GM12892 (cell line): ENCODE data around the gene ZSCAN29.
"Not testable (repeated sequence)": the region's sequence is repeated elsewhere in the genome, so short reads cannot be mapped to it uniquely, and the experiment has no call there.

Experiments used
- POLR2A ChIP-seq: IDR thresholded peaks from 2 replicates; pipeline ENCODE4 v1.6.1; 2011; ENCODE audit warnings: low read depth, low read length, control low read depth
- POLR2AphosphoS5 ChIP-seq: IDR thresholded peaks from 2 replicates; pipeline ENCODE4 v1.6.1; 2011; ENCODE audit warnings: low read depth, low read length, control low read depth
- TAF1 ChIP-seq: IDR thresholded peaks from 2 replicates; pipeline ENCODE4 v1.6.1; 2011; ENCODE audit warnings: low read depth, mild to moderate bottlenecking, control low read depth, low read length, borderline replicate concordance

DNA sequence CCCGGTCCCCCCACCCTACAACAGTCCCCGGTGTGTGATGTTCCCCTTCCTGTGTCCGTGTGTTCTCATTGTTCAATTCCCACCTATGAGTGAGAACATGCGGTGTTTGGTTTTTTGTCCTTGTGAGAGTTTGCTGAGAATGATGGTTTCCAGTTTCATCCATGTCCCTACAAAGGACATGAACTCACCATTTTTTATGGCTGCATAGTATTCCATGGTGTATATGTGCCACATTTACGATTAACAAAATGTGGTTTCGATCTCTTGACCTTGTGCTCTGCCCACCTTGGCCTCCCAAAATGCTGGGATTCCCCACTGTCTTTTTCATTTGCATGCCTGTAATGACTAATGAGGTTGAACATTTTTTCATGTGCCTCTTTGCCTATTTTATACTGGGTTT lies 22.7 kb upstream of the ZSCAN29 start:
- not testable (repeated sequence) for TF ChIP-seq POLR2AphosphoS5, POLR2A, TAF1
